NCI-H2227 treated with DMSO at 0.1 percent for 48 hours (cell line): ENCODE measurements around the gene OR10G3.
A peak's percentile ranks its signal among the peaks of the same experiment; 100 is the strongest.
"Not testable (repeated sequence)": the region's sequence is repeated elsewhere in the genome, so short reads cannot be mapped to it uniquely, and the experiment has no call there.

Experiments used
- DNase-seq: peaks from one replicate; lab custom pipeline; 2025; lab: John Stamatoyannopoulos, UW

OR10G3 gene

GRCh38 chr14:21579976-21580375 is at the start of gene OR10G3:
Gene OR10G3 (minus strand): TSS chr14:21580076. CDS start chr14:21570744, 9,332 bp downstream.
- no peak for DNase-seq

GRCh38 chr14:21626491-21627230 is 46.8 kb upstream of the OR10G3 start:
- no peak for DNase-seq

- DNase-seq, result no peak
These were observed 37.7 kb upstream of the OR10G3 start for GRCh38 chr14:21617614-21618013.

GRCh38 chr14:21614240-21614639 is 34.4 kb upstream of the OR10G3 start:
- DNase-seq, result no peak

- no peak for DNase-seq
These were observed 32.4 kb upstream of the OR10G3 start for GRCh38 chr14:21612324-21612723.

GRCh38 chr14:21602181-21602580 is 22.3 kb upstream of the OR10G3 start:
- not testable (repeated sequence) for DNase-seq

GRCh38 chr14:21589317-21589716 is 9.4 kb upstream of the OR10G3 start:
- no peak for DNase-seq

- DNase-seq, result no peak
These were observed 4.2 kb downstream of the OR10G3 start for GRCh38 chr14:21575661-21576060.

GRCh38 chr14:21572604-21573003 is 7.3 kb downstream of the OR10G3 start:
- no peak for DNase-seq

GRCh38 chr14:21558703-21559170 is 21.1 kb downstream of the OR10G3 start:
- DNase-seq, result no peak

- DNase-seq, result peak; percentile 81
These were observed 22.6 kb downstream of the OR10G3 start for GRCh38 chr14:21557084-21557901.

- DNase-seq, result no peak
These were observed 23.3 kb downstream of the OR10G3 start for GRCh38 chr14:21556378-21557083.

- DNase-seq, result no peak
These were observed 26.6 kb downstream of the OR10G3 start for GRCh38 chr14:21553266-21553665.

GRCh38 chr14:21544588-21544987 is 35.3 kb downstream of the OR10G3 start:
- DNase-seq, result not testable (repeated sequence)

GRCh38 chr14:21543963-21544362 is 35.9 kb downstream of the OR10G3 start:
- no peak for DNase-seq

GRCh38 chr14:21543521-21543960 is 36.3 kb downstream of the OR10G3 start:
- peak; percentile 54 for DNase-seq

GRCh38 chr14:21541413-21542074 is 38.3 kb downstream of the OR10G3 start:
- no peak for DNase-seq

GRCh38 chr14:21539189-21539940 is 40.5 kb downstream of the OR10G3 start:
- no peak for DNase-seq

GRCh38 chr14:21537090-21537424 is 42.8 kb downstream of the OR10G3 start:
- DNase-seq, result no peak

- DNase-seq, result no peak
These were observed 43.3 kb downstream of the OR10G3 start for GRCh38 chr14:21536418-21537089.
